ENCODE results near the gene SLC17A2.

DNA sequence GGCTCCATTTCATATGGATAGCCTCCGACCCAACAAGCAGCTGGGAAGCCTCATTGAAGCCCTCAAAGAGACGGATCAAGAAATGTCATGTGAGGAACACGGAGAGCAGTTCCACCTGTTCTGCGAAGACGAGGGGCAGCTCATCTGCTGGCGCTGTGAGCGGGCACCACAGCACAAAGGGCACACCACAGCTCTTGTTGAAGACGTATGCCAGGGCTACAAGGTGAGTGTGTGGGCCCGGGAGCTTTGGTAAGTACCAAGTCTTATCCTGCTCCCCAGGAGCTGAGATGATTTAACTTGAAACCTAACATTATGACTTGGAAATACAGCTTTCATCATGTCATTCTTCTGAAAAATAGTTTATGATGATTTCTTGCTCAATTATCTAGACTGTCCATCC, 36.2 kb upstream of the SLC17A2 start:
- TF ChIP-seq, protein P1, sequence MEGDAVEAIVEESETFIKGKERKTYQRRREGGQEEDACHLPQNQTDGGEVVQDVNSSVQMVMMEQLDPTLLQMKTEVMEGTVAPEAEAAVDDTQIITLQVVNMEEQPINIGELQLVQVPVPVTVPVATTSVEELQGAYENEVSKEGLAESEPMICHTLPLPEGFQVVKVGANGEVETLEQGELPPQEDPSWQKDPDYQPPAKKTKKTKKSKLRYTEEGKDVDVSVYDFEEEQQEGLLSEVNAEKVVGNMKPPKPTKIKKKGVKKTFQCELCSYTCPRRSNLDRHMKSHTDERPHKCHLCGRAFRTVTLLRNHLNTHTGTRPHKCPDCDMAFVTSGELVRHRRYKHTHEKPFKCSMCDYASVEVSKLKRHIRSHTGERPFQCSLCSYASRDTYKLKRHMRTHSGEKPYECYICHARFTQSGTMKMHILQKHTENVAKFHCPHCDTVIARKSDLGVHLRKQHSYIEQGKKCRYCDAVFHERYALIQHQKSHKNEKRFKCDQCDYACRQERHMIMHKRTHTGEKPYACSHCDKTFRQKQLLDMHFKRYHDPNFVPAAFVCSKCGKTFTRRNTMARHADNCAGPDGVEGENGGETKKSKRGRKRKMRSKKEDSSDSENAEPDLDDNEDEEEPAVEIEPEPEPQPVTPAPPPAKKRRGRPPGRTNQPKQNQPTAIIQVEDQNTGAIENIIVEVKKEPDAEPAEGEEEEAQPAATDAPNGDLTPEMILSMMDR (conservative IDR thresholded peaks at IDR 0.05; ENCODE audit: low read depth, low read length), result no peak
- TF ChIP-seq POLR2A (IDR thresholded peaks at IDR 0.05; ENCODE audit: low read depth, low read length), result no peak
- TF ChIP-seq CHD1 (IDR thresholded peaks at IDR 0.05; ENCODE audit: low read depth, low read length), result no peak
- TF ChIP-seq RFX5 (IDR thresholded peaks at IDR 0.05; ENCODE audit: low read depth, low read length), result no peak
- no peak for TF ChIP-seq RCOR1 (IDR thresholded peaks at IDR 0.05; ENCODE audit: insufficient replicate concordance, low read length)
- no peak for TF ChIP-seq BHLHE40 (IDR thresholded peaks at IDR 0.05; ENCODE audit: low read depth, low read length)
- no peak for TF ChIP-seq MAFK (IDR thresholded peaks at IDR 0.05; ENCODE audit: low read depth, low read length)
- TF ChIP-seq CEBPB (IDR thresholded peaks at IDR 0.05; ENCODE audit: low read depth, low read length), result no peak
- TF ChIP-seq, protein P2, sequence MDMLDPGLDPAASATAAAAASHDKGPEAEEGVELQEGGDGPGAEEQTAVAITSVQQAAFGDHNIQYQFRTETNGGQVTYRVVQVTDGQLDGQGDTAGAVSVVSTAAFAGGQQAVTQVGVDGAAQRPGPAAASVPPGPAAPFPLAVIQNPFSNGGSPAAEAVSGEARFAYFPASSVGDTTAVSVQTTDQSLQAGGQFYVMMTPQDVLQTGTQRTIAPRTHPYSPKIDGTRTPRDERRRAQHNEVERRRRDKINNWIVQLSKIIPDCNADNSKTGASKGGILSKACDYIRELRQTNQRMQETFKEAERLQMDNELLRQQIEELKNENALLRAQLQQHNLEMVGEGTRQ (IDR thresholded peaks at IDR 0.05; ENCODE audit: low read depth, low read length), result no peak
- no peak for TF ChIP-seq MAZ (IDR thresholded peaks at IDR 0.05; ENCODE audit: borderline replicate concordance, low read depth, low read length)

All from IMR-90 (cell line).